ENCODE results near the gene APC2. TPM values are rescaled to one million over a fixed set of nuclear protein-coding genes. Genes with fewer than 3 reads are reported as not detected.
A peak's percentile ranks its signal among the peaks of the same experiment; 100 is the strongest.

Gene APC2
- total RNA-seq, 1 donor from 2014 or later = 0.42 TPM

DNA sequence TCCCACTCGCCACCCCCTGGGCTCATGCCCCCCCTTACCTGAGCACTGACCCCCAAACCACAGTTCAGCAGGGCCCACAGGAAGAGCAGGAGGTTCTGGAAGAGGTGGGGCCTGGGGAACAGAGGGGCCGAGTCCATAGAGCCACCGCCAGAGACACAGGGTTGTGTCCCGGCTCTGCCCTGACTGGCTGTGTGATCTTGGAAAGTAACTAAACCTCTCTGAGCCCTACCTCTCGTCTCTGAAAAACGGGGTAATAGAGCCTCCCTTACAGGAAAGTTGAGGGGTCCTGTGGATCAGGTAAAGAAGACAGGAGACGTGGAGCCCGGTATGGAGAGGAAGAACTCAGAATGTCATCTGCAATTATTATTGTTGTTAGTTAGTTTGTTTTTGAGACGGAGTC lies 60.9 kb downstream of the APC2 start:
- DNase-seq (no peak), ATAC-seq (ENCODE audit: low read depth) (no peak)
- POLR2A ChIA-PET = no interaction called here
- Mint-ChIP-seq H3K9me3 (no peaks in the 10 kb centered on the region), H3K36me3 (ENCODE audit: low read depth) (no peaks in the 10 kb centered on the region), H3K4me1 (peaks cover 14% of the 10 kb centered on the region), H3K4me3 (no peak overlapping the region), H3K27me3 (peaks cover 33% of the 10 kb centered on the region), H3K27ac (no peak overlapping the region)
- intact Hi-C loops (cut with micrococcal nuclease) = no loop called here
- CTCF ChIA-PET = no interaction called here
- no peak for TF ChIP-seq CTCF (IDR thresholded peaks at IDR 0.05)

DNA sequence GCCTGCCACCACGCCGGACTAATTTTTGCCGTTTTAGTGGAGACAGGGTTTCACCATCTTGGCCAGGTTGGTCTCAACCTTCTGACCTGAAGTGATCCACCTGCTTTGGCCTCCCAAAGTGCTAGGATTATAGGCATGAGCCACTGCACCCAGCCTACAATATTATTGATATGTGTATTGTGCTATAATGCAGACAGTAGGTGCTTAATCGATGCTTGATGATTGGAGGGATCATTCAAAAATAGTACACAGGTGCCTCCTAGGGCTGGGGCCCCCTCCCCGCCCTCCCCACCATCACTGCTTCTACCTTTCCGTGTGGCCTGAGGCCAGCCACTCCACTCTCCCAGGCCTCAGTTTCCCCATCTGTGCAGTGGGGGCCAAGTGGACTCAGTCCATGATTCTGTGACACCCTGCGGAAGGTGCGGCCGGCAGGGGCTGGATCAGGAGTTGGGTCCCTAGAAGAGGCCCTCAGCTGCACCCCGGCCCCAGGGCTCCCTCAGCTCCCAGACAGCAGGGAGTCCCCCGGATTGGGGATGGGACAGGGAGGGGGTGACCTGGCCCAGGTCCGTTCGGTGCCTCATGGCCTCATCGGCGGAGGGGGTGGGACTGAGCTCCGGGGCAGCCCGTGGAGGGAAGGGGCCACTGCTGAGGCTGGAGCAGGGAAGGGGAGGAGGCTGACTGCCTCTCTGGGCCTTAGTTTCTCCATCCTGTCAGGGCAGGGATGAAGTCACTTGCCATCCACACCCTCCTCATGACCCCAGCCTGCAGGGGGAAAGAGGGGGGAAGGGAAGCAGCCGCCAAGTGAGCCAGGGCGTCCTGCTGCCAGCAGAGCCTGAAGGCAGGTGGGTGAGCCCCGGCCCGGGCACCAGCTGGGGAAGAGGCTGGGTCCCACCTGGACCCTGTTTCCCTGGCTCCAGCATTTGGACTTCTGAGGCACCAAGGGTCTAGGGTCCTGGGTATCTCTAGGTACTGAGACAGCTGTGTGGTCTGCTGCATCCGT lies 61.7 kb downstream of the APC2 start:
- ATAC-seq (ENCODE audit: low read depth) (no peak), DNase-seq (no peak)
- ChIA-PET CTCF (no interaction called here), POLR2A (no interaction called here)
- intact Hi-C loops (cut with micrococcal nuclease) = loop anchor here (2.0 kb wide), 2 partner anchors 41 to 73 kb away; partner anchors contain the start of gene RPS15
- Mint-ChIP-seq H3K4me1 (peaks cover 12% of the 10 kb centered on the region), H3K9me3 (no peaks in the 10 kb centered on the region), H3K36me3 (ENCODE audit: low read depth) (no peaks in the 10 kb centered on the region), H3K4me3 (no peak overlapping the region), H3K27ac (peak overlapping the region; percentile 46), H3K27me3 (peaks cover 35% of the 10 kb centered on the region)
- no peak for TF ChIP-seq CTCF (IDR thresholded peaks at IDR 0.05)

DNA sequence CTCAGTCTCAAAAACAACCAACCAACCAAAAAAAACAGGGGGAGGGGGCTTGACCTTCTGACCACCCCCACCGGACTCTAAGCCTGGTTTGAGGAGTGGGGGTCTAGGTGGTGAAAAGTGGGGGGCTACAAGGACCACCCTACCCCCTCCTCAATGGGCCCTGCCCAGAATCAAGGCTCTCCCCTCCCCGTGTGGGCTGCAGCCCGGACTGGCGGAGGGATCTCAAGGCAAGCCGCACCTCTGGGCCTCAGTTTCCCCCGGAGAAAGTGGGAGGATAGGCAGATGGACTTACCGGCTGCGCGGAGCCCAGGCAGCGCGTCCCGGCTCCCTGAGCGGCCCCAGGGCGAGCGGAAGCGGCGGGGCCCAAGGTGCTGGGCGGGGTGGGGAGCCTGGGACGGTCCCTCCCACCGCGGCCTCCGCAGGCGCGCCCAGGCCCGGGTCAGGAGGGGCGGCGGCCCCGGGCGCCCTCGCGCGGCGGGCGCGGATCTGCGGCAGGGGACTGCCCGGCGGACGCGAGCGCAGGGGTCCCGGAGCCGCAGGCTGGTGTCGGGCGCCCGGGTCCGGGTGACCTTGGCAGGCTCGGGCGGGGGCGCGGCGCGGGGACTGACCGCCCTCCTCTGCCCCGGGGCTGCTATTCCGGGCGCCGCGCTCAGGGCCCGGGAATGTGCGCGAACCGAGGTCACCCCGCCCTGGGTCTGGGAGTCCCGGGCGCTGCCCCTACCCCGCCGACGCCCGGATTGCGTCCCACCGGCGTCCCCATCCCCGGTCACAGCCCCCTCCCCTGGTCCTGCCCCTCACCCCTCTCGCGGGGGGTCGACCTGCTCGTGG lies 63.0 kb downstream of the APC2 start, which contains the start of gene ADAMTSL5:
Gene ADAMTSL5 (minus strand): TSS at position 349 of the 828 bp plus-strand sequence. CDS start 2,076 bp downstream, outside the sequence.
- peaks cover 36% of the 10 kb centered on the region for H3K27me3 Mint-ChIP-seq
- POLR2A ChIA-PET = no interaction called here

DNA sequence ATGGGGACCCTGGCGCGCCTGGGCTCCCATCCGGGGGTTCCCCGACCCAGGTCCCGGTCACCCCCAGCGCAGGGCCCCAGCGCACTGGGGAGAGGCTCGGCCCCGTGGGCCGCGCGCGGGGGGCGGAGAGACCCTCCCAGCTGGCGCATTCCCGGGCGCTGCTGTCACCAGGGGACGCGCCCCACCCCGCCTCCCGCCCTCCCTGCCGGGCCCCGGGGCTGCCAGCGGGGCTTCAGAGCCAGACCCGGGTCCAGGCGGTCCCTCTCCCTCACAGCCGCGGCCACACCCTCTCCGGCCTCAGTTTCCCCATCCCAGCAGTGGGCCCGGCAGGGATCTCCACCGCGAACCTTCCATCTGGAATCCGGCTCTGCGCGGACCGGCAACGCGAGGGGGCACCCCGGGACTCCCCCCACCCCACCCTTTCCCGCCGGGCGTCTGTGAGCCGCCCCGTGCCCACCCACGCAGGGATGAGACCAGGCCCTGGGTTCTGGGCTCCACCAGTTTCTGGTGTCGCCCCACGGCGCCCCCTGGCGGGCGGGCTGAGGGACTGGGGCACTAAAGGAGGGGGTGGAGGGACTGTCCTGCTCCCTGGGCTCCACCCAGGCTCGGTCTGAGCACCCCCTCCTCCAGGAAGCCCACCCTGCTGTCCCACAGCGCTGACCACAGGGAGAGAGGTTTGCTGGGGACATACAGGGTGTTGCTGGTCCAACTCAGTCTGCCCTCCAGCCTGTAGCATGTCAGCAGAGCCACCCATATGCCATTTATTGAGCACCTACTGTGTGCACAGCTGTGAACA lies 63.8 kb downstream of the APC2 start:
- peaks cover 43% of the 10 kb centered on the region for H3K27me3 Mint-ChIP-seq
- H3K4me3 Mint-ChIP-seq = no peak overlapping the region
- TF ChIP-seq CTCF (IDR thresholded peaks at IDR 0.05) = no peak
- POLR2A ChIA-PET = interaction anchor here (0.7 kb wide), 1 partner anchor 244 kb away, joined by 9 read pairs; no protein-coding TSS in a partner anchor
- ATAC-seq (ENCODE audit: low read depth) = peak; percentile 57
- H3K4me1 Mint-ChIP-seq = peaks cover 5% of the 10 kb centered on the region
- no peaks in the 10 kb centered on the region for H3K36me3 Mint-ChIP-seq (ENCODE audit: low read depth)
- no peaks in the 10 kb centered on the region for H3K9me3 Mint-ChIP-seq
- no peak overlapping the region for H3K27ac Mint-ChIP-seq
- CTCF ChIA-PET = no interaction called here
- peak; percentile 51 for DNase-seq
- intact Hi-C loops (cut with micrococcal nuclease) = loop anchor here (2.0 kb wide), 3 partner anchors 41 to 75 kb away; partner anchors contain the start of gene RPS15

More for the DNA sequence above, 63.0 kb downstream of the APC2 start, which contains the start of gene ADAMTSL5:
- H3K27ac Mint-ChIP-seq = peak within 1 kb of the TSS; percentile 0
- no peak for TF ChIP-seq CTCF (IDR thresholded peaks at IDR 0.05)
- DNase-seq (peak; percentile 39), ATAC-seq (ENCODE audit: low read depth) (peak; percentile 73)
- CTCF ChIA-PET = no interaction called here
- H3K4me3 Mint-ChIP-seq = peak within 1 kb of the TSS; percentile 24
- intact Hi-C loops (cut with micrococcal nuclease) = loop anchor here (2.0 kb wide), 2 partner anchors 42 to 74 kb away; partner anchors contain the start of gene RPS15
- H3K36me3 Mint-ChIP-seq (ENCODE audit: low read depth) = no peaks in the 10 kb centered on the region
- no peaks in the 10 kb centered on the region for H3K9me3 Mint-ChIP-seq
- H3K4me1 Mint-ChIP-seq = peaks cover 7% of the 10 kb centered on the region
